H1 (cell line): ENCODE results near the gene YAP1. TPM values are rescaled to one million over a fixed set of nuclear protein-coding genes. Genes with fewer than 3 reads are reported as not detected.

Experiments used
- CTCF ChIA-PET: fragments of 300-600 bp; sonication (Branson Sonifier 250); formaldehyde crosslinking; loops from one replicate; lab custom pipeline; 2021; ENCODE audit not compliant: partially characterized antibody; lab: Charles Lee
- POLR2A ChIA-PET: fragments of 300-600 bp; sonication (Branson Sonifier 250); formaldehyde crosslinking; loops from one replicate; lab custom pipeline; 2021; ENCODE audit warnings: inconsistent platforms; ENCODE audit not compliant: partially characterized antibody; lab: Charles Lee
- DNase-seq, 2 experiments: peaks; one replicate each; pipeline versions ENCODE4 v3.0.0 to v3.0.0-alpha.2; 2010 to 2022; ENCODE audit warnings: low spot score in 2 of 2, low read depth in 1 of 2, mixed read lengths in 1 of 2
- FAIRE-seq: peaks from 2 replicates; lab custom pipeline; 2011; peaks lifted over from hg19 to GRCh38; lab: Jason Lieb, UNC
- H2AFZ ChIP-seq: 2 replicates; pipeline ENCODE4 v1.8.1; 2012; ENCODE audit warnings: low read length, inconsistent platforms
- H2AK5ac ChIP-seq: 2 replicates; pipeline ENCODE4 v1.6.1; 2013; ENCODE audit warnings: low read depth, low read length
- H2BK120ac ChIP-seq: replicated peaks from 2 replicates; pipeline ENCODE3; 2013; ENCODE audit warnings: low read depth, low read length, inconsistent platforms
- H2BK12ac ChIP-seq: 2 replicates; pipeline ENCODE4 v1.6.1; 2013; ENCODE audit warnings: low read depth, low read length
- H2BK15ac ChIP-seq: 2 replicates; pipeline ENCODE4 v1.6.1; 2013; ENCODE audit warnings: low read length
- H2BK20ac ChIP-seq: 2 replicates; pipeline ENCODE4 v1.6.1; 2013; ENCODE audit warnings: low read length
- H2BK5ac ChIP-seq: 2 replicates; pipeline ENCODE4 v1.6.1; 2013; ENCODE audit warnings: low read depth, low read length
- H3K14ac ChIP-seq: 2 replicates; pipeline ENCODE4 v1.6.1; 2013; ENCODE audit warnings: inconsistent platforms; ENCODE audit not compliant: insufficient read length
- H3K18ac ChIP-seq: 2 replicates; pipeline ENCODE4 v1.6.1; 2013; ENCODE audit warnings: low read length; ENCODE audit errors: extremely low read depth
- H3K23ac ChIP-seq: 2 replicates; pipeline ENCODE4 v1.6.1; 2013; ENCODE audit warnings: inconsistent platforms; ENCODE audit not compliant: insufficient read length
- H3K23me2 ChIP-seq: 2 replicates; pipeline ENCODE4 v1.6.1; 2013; ENCODE audit warnings: low read depth, low read length
- H3K27ac ChIP-seq: 2 replicates; pipeline ENCODE4 v1.6.1; 2011; ENCODE audit warnings: low read depth, low read length, inconsistent platforms
- H3K27me3 ChIP-seq, 4 experiments: replicated peaks in 1 of 4; 1 replicate in 1 of 4; 2 replicates in 3 of 4; pipeline versions ENCODE4 v1.6.1 to v1.8.1; 2011 to 2013; ENCODE audit warnings: low read length in 3 of 4, mild to moderate bottlenecking in 3 of 4, inconsistent platforms in 2 of 4, mixed read lengths in 2 of 4, moderate library complexity in 1 of 4; ENCODE audit not compliant: control insufficient read depth in 3 of 4, insufficient read depth in 3 of 4; ENCODE audit errors: extremely low read depth in 1 of 4
- H3K36me3 ChIP-seq, 4 experiments: 2 replicates each; pipeline versions ENCODE4 v1.6.1 to v1.8.1; 2011 to 2013; ENCODE audit warnings: mild to moderate bottlenecking in 4 of 4, low read length in 3 of 4, moderate library complexity in 2 of 4, control low read depth in 1 of 4, inconsistent platforms in 1 of 4; ENCODE audit not compliant: insufficient read depth in 4 of 4, control insufficient read depth in 2 of 4
- H3K4ac ChIP-seq: replicated peaks from 2 replicates; pipeline ENCODE3; 2013; ENCODE audit warnings: low read length, low read depth, mixed read lengths, inconsistent platforms; ENCODE audit not compliant: insufficient read length
- H3K4me1 ChIP-seq, 4 experiments: replicated peaks in 1 of 4; 1 replicate in 1 of 4; 2 replicates in 3 of 4; pipeline versions ENCODE4 v1.6.1 to v1.8.1; 2011 to 2013; ENCODE audit warnings: low read length in 3 of 4, inconsistent platforms in 2 of 4, mixed read lengths in 1 of 4; ENCODE audit not compliant: insufficient read depth in 4 of 4, control insufficient read depth in 3 of 4
- H3K4me2 ChIP-seq, 2 experiments: 2 replicates each; pipeline versions ENCODE4 v1.6.1 to v1.8.1; 2011 to 2013; ENCODE audit warnings: low read depth in 2 of 2, low read length in 2 of 2, control low read depth in 1 of 2, inconsistent platforms in 1 of 2, mild to moderate bottlenecking in 1 of 2; ENCODE audit not compliant: insufficient read depth in 1 of 2
- H3K4me3 ChIP-seq, 4 experiments: fragments of 200-600, 300-600 bp in 1 of 4; sonication (generic), shearing (Covaris generic), sonication (Bioruptor Twin) in 1 of 4; 2 replicates each; pipeline versions ENCODE4 v1.5.1 to v1.8.1; 2011 to 2016; ENCODE audit warnings: low read length in 4 of 4, low read depth in 3 of 4, control low read depth in 2 of 4, inconsistent platforms in 2 of 4, mild to moderate bottlenecking in 2 of 4, mixed read lengths in 1 of 4, moderate library complexity in 1 of 4; ENCODE audit not compliant: insufficient read depth in 2 of 4; ENCODE audit errors: extremely low read depth in 1 of 4
- H3K56ac ChIP-seq: replicated peaks from 2 replicates; pipeline ENCODE3; 2013; ENCODE audit warnings: low read depth, mild to moderate bottlenecking, mixed read lengths, low read length, inconsistent platforms; ENCODE audit not compliant: insufficient read length
- H3K79me1 ChIP-seq: 2 replicates; pipeline ENCODE4 v1.6.1; 2013; ENCODE audit warnings: low read depth, low read length, control low read depth
- H3K79me2 ChIP-seq, 2 experiments: 2 replicates each; pipeline versions ENCODE4 v1.6.1 to v1.8.1; 2012 to 2013; ENCODE audit warnings: low read length in 2 of 2, mild to moderate bottlenecking in 2 of 2, inconsistent platforms in 1 of 2; ENCODE audit not compliant: insufficient read depth in 2 of 2, control insufficient read depth in 1 of 2
- H3K9ac ChIP-seq, 4 experiments: replicated peaks in 1 of 4; 1 replicate in 1 of 4; 2 replicates in 3 of 4; pipeline versions ENCODE4 v1.6.1 to v1.8.1; 2011 to 2013; ENCODE audit warnings: low read depth in 3 of 4, low read length in 3 of 4, control low read depth in 2 of 4, mild to moderate bottlenecking in 2 of 4, moderate library complexity in 2 of 4, inconsistent platforms in 1 of 4; ENCODE audit errors: extremely low read depth in 1 of 4
- H3K9me3 ChIP-seq, 2 experiments: 2 replicates each; pipeline versions ENCODE4 v1.6.1 to v1.8.1; 2012 to 2013; ENCODE audit warnings: mild to moderate bottlenecking in 2 of 2, moderate library complexity in 2 of 2, control low read depth in 1 of 2, inconsistent platforms in 1 of 2, low read depth in 1 of 2, low read length in 1 of 2, mixed read lengths in 1 of 2; ENCODE audit not compliant: insufficient read depth in 2 of 2
- H4K20me1 ChIP-seq, 2 experiments: replicated peaks in 1 of 2; 2 replicates each; pipeline versions ENCODE3 to v1.8.1; 2011 to 2013; ENCODE audit warnings: inconsistent platforms in 2 of 2, low read length in 2 of 2, mild to moderate bottlenecking in 1 of 2; ENCODE audit not compliant: insufficient read depth in 2 of 2, control insufficient read depth in 1 of 2
- H4K5ac ChIP-seq: 2 replicates; pipeline ENCODE4 v1.6.1; 2013; ENCODE audit warnings: low read length, low read depth, mixed read lengths, inconsistent platforms; ENCODE audit not compliant: insufficient read length
- H4K8ac ChIP-seq: 2 replicates; pipeline ENCODE4 v1.8.0; 2013; ENCODE audit warnings: mild to moderate bottlenecking, moderate library complexity, low read length, inconsistent platforms; ENCODE audit not compliant: insufficient read depth; ENCODE audit errors: extremely low read depth
- H4K91ac ChIP-seq: replicated peaks from 2 replicates; pipeline ENCODE3; 2013; ENCODE audit warnings: low read length, mixed read lengths, inconsistent platforms; ENCODE audit not compliant: insufficient read length
- BCL11A ChIP-seq, 2 experiments: IDR thresholded peaks; one replicate each; pipeline ENCODE4 v1.6.1; 2011; ENCODE audit warnings: low read depth in 2 of 2, low read length in 2 of 2, mild to moderate bottlenecking in 2 of 2
- CHD2 ChIP-seq: IDR thresholded peaks from 2 replicates; pipeline ENCODE4 v1.6.1; 2012; ENCODE audit warnings: low read length, improper control_type of control experiment
- GTF2F1 ChIP-seq: IDR thresholded peaks from 2 replicates; pipeline ENCODE4 v1.6.1; 2012; ENCODE audit warnings: low read depth, low read length, improper control_type of control experiment, borderline replicate concordance
- JUN ChIP-seq: IDR thresholded peaks from 2 replicates; pipeline ENCODE4 v1.6.1; 2011; ENCODE audit warnings: low read depth, mild to moderate bottlenecking, improper control_type of control experiment, low read length
- KDM5A ChIP-seq: fragments of 200-600 bp; IDR thresholded peaks from 2 replicates; pipeline ENCODE4 v1.7.1; 2012; ENCODE audit warnings: mild to moderate bottlenecking, low read length, inconsistent platforms, mixed read lengths
- PHF8 ChIP-seq: fragments of 200-600 bp; sonication (generic); conservative IDR thresholded peaks from 2 replicates; pipeline ENCODE4 v1.7.1; 2012; ENCODE audit warnings: low read depth, mild to moderate bottlenecking, inconsistent platforms, low read length, moderate library complexity
- RAD21 ChIP-seq, 2 experiments: IDR thresholded peaks in 1 of 2; conservative IDR thresholded peaks in 1 of 2; 2 replicates each; pipeline ENCODE4 v1.6.1; 2011; ENCODE audit warnings: low read depth in 2 of 2, low read length in 2 of 2, improper control_type of control experiment in 1 of 2, inconsistent platforms in 1 of 2, mild to moderate bottlenecking in 1 of 2, moderate library complexity in 1 of 2
- RNF2 ChIP-seq: fragments of 200-900, 300-1000 bp; sonication (generic); IDR thresholded peaks from 2 replicates; pipeline ENCODE4 v1.7.1; 2016; ENCODE audit warnings: borderline replicate concordance, low read depth, mild to moderate bottlenecking, antibody characterized with exemption, low read length; ENCODE audit not compliant: poor library complexity, severe bottlenecking; ENCODE audit errors: missing control alignments
- SIX5 ChIP-seq: IDR thresholded peaks from 2 replicates; pipeline ENCODE4 v1.6.1; 2011; ENCODE audit warnings: mild to moderate bottlenecking, low read depth, low read length
- TBP ChIP-seq: IDR thresholded peaks from 2 replicates; pipeline ENCODE4 v1.6.1; 2011; ENCODE audit warnings: low read depth, low read length, improper control_type of control experiment
- WGBS, 2 experiments: shearing (Covaris generic) in 1 of 2; methylation state at CpG; one replicate each; pipeline versions ENCODE4 v1.1.6 to v1.1.7; 2013 to 2015; ENCODE audit warnings: low lambda C conversion rate in 2 of 2, mixed read lengths in 2 of 2, inconsistent platforms in 1 of 2, low coverage in 1 of 2, missing lambda C conversion rate in 1 of 2; ENCODE audit not compliant: insufficient replicate concordance in 2 of 2, insufficient coverage in 1 of 2, insufficient read length in 1 of 2; ENCODE audit errors: extremely low coverage in 1 of 2, missing lambda C conversion rate in 1 of 2; 5-methylcytosine and 5-hydroxymethylcytosine counted together
- polyA plus RNA-seq, 7 experiments: library from polyadenylated mRNA; depleted of rRNA in 3 of 7; stranded (reverse) in 5 of 7; unstranded in 2 of 7; fragments of >200 nt in 5 of 7; fragments of 200-250 nt in 2 of 7; gene quantifications; 1 replicate in 5 of 7; 2 replicates in 1 of 7; 4 replicates in 1 of 7; pipeline versions ENCODE4 v1.2.1 to v1.2.3, GENCODE V29; 2011 to 2013; ENCODE audit warnings: missing spikeins in 2 of 7, mixed read lengths in 2 of 7
- total RNA-seq: library from RNA; stranded (reverse); fragmentation: NEBNext Ultra II Directional; extraction: Animal tissue kit (Norgen Biotek cat#: 25700); gene quantifications from 2 replicates; pipeline ENCODE4 v1.2.1, GENCODE V29; 2021
- TF ChIP-seq, protein P1 (sequence below): IDR thresholded peaks from 2 replicates; pipeline ENCODE4 v1.6.1; 2011; ENCODE audit warnings: low read length, improper control_type of control experiment

The YAP1 gene
- total and polyA plus RNA-seq, 2 of the 8 experiments (the other 6 are each of a cell fraction or from before 2014, with no cell fraction given) = 62.0 to 108 TPM

DNA sequence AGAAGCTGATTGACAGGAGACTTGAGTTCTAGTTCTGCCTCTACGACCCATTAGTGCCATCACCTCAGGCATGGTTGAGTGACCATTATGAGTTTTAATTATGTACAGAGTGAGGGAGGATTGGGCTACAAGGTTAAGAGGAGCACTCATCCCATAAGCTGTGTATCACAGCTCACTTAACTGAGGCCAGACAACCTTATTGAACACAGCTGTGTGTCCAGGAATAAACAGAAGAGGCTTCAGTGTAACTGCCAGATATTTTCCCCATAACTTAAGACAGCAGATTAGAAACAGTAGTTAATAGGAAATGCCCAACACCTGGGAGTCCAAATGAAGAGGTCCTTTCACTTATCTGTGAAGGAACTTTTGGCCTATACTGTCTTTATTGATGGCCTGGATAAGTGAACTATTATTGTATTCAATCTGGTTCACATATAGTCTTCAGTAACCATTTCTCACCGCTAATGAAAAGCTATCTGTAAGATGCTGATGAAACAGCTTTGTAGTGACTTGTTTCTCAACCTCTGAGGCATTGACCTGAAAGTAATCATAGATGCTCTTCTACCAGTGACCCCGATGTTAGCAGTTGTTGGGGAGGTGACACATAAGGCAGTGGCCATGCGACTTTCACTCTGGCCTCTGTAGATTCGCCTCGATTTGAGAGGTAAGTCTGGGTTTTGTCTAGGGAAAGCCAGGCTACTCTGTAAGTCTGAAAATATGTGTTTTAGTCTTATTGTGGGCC is 41.7 kb downstream of the YAP1 start:
- ChIA-PET CTCF (interaction anchor here (0.9 to 1.7 kb wide), 4 partner anchors 8 to 101 kb away, joined by 3 to 5 read pairs (median 4); no protein-coding TSS in a partner anchor), POLR2A (interaction anchor here (1.0 to 1.8 kb wide), 2 partner anchors 10 to 41 kb away, joined by 3 to 4 read pairs; no protein-coding TSS in a partner anchor)
- H3K9ac ChIP-seq = no peak overlapping the region
- H3K14ac ChIP-seq = no peak overlapping the region
- no peak overlapping the region for H2AFZ ChIP-seq
- H4K5ac ChIP-seq = no peak overlapping the region
- no peak overlapping the region for H3K4me2 ChIP-seq
- no peak overlapping the region for H2BK20ac ChIP-seq
- FAIRE-seq = no peak
- H3K23ac ChIP-seq = no peak overlapping the region
- H4K8ac ChIP-seq = no peak overlapping the region
- H3K56ac ChIP-seq = no peak overlapping the region
- H3K36me3 ChIP-seq = no peaks in the 10 kb centered on the region
- no peak overlapping the region for H2AK5ac ChIP-seq
- H4K91ac ChIP-seq = no peak overlapping the region
- no peak overlapping the region for H2BK12ac ChIP-seq
- H2BK15ac ChIP-seq = no peak overlapping the region
- WGBS, 2 experiments = 92% methylated on average over 6 of the region's 6 CpGs; no CpG with 5 or more reads in 1 of the 2 experiments
- peaks cover 4 to 97% of the 10 kb centered on the region in 2 experiments for H3K79me2 ChIP-seq
- no peak overlapping the region for H2BK120ac ChIP-seq
- no peaks in the 10 kb centered on the region for H3K27me3 ChIP-seq
- no peaks in the 10 kb centered on the region for H3K4me1 ChIP-seq
- no peak overlapping the region for H3K4me3 ChIP-seq
- peaks cover 0 to 3% of the 10 kb centered on the region in 2 experiments for H4K20me1 ChIP-seq
- H3K18ac ChIP-seq = no peak overlapping the region
- H3K4ac ChIP-seq = no peak overlapping the region
- no peaks in the 10 kb centered on the region for H3K9me3 ChIP-seq
- no peak overlapping the region for H3K27ac ChIP-seq
- DNase-seq = no peak
- no peak overlapping the region for H2BK5ac ChIP-seq
- H3K23me2 ChIP-seq = no peaks in the 10 kb centered on the region
- H3K79me1 ChIP-seq = 0 out of 2 replicates have a peak, but pooled peaks cover 2% of the 10 kb centered on the region
- no peak for TF ChIP-seq RAD21 (IDR thresholded peaks at IDR 0.05 in 1 of 2, conservative IDR thresholded peaks at IDR 0.05 in 1 of 2; ENCODE audit: low read depth in 2 of 2, low read length in 2 of 2)
- TF ChIP-seq GTF2F1 = no peak
- TF ChIP-seq TBP = no peak
- no peak for TF ChIP-seq PHF8
- TF ChIP-seq BCL11A (IDR thresholded peaks at IDR 0.05; ENCODE audit: low read depth in 2 of 2, low read length in 2 of 2) = no peak
- TF ChIP-seq KDM5A = no peak
- TF ChIP-seq, protein P1, sequence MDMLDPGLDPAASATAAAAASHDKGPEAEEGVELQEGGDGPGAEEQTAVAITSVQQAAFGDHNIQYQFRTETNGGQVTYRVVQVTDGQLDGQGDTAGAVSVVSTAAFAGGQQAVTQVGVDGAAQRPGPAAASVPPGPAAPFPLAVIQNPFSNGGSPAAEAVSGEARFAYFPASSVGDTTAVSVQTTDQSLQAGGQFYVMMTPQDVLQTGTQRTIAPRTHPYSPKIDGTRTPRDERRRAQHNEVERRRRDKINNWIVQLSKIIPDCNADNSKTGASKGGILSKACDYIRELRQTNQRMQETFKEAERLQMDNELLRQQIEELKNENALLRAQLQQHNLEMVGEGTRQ = no peak
- TF ChIP-seq RNF2 = no peak
- no peak for TF ChIP-seq CHD2
- TF ChIP-seq SIX5 = no peak
- no peak for TF ChIP-seq JUN
